NCI-H2171 treated with DMSO at 0.1 percent for 48 hours (cell line): ENCODE measurements around the gene ETF1.
"Not testable (repeated sequence)": the region's sequence is repeated elsewhere in the genome, so short reads cannot be mapped to it uniquely, and the experiment has no call there.

Experiments
- DNase-seq: peaks from one replicate; lab custom pipeline; 2025; lab: John Stamatoyannopoulos, UW

Gene ETF1

DNA sequence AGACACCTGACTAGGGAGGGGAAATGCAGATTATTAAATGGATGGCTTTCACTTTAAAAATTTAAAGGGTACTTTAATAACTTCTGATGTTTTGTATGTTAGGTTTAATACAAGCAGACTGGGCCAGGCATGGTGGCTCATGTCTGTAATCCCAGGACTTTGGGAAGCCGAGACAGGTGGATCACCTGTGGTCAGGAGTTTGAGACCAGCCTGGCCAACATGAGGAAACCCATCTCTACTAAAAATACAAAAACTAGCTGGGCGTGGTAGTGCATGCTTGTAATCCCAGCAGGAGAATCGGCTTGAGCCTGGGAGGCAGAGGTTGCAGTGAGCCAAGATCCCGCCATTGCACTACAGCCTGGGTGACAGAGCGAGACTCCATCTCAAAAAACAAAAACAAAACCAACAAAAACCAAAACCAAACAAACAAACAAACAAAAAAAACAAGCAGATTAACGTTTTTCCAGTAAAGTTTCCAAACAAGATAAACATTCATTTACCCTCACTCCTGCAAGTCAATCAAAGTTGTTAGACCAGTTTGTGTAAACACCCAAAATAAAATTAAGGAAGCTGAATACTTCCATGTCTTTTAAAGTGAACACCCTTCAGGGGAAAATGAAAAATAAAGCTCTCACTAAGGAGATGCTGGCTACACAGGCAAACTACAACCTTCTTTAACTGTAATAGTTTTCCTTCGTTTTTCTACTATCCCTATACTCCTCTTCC is 14.1 kb downstream of the ETF1 start:
- no peak for DNase-seq

DNA sequence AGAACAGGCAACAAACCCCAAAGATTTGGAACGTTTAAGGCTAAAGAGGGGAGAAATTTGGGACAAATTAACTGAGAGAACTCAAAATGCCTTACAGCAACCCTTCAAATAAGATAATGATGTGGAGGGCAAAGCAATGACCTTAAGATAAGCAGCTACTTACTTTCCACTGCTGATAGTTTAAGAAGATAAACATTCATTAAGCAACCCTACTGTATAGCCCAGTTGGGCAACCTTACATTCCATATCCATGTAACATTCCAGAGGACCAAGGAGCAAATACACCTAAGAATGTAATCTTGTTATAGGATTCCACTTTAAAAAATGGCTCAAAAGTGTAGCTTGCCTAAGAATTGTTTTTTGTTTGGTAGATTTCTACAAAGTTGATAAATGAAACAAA is 14.8 kb downstream of the ETF1 start:
- DNase-seq, result no peak

DNA sequence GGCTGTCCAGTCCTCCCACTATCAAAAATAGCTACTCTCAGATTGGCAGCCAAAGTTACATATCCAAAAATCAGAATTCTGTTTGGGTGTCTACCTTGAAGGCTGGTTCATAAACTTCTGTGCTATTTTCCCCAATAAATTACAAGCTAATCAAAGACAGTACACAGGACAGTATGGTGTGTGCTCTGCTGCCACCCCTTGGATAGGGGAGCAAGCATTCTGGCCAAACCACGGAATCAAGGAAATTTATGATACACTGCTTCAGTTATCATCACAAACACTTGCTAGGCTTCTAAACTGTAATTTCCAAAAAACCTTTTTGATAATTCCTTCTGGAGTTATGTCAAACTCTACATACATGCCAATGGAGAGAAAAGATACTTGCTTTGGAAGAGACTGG is 15.9 kb downstream of the ETF1 start:
- DNase-seq, result no peak

DNA sequence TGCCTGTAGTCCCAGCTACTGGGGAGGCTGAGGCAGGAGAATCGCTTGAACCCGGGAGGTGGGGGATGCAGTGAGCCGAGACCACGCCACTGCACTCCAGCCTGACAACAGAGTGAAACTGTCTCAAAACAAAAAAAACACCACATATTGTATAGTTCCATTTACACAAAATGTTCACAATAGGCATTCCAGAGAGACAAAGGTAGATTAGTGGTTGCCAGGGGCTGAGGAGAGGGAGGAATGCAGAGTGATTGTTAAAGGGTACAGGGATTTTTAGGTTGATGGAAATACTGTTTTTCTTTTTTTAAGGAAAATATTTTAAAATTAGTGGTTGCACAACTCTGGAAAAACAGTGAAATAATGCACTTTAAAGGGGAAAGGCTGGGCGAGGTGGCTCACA is 19.6 kb downstream of the ETF1 start:
- DNase-seq, result no peak

DNA sequence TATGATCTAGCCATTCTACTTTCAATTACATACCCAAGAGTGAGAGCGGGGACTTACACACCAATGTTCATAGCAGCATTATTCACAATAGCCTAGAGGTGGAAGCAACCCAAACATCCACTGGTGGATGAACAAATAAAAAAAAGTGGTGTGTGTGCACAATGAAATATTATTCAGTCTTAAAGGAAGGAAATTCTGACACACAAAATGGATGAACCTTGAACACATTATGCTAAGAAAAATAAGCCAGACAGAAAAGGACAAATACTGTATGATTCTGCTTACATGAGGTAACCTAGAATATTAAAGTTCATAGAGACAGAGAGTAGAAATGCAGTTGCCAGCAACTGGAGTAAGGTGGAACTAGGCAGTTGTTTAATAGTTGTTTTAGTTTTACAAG is 22.1 kb downstream of the ETF1 start:
- no peak for DNase-seq

DNA sequence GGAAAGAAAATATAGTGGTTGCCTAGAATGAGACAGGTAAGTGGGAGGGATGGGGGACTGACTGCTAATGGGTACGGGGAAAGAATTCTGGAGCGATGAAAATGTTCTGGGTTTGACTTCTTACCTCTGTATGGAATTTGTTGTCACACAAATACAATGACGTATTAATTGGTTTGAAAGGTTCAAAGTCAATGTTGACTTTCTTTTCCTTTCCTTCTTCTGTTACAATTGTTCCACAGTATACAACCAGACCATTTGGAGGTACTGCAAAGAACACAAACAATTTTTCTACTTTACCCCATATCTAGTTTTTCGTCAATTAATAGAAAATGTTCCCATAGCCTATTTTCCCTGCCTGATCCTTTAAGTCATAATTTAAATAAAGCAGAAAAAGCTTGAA is 25.6 kb downstream of the ETF1 start:
- no peak for DNase-seq

DNA sequence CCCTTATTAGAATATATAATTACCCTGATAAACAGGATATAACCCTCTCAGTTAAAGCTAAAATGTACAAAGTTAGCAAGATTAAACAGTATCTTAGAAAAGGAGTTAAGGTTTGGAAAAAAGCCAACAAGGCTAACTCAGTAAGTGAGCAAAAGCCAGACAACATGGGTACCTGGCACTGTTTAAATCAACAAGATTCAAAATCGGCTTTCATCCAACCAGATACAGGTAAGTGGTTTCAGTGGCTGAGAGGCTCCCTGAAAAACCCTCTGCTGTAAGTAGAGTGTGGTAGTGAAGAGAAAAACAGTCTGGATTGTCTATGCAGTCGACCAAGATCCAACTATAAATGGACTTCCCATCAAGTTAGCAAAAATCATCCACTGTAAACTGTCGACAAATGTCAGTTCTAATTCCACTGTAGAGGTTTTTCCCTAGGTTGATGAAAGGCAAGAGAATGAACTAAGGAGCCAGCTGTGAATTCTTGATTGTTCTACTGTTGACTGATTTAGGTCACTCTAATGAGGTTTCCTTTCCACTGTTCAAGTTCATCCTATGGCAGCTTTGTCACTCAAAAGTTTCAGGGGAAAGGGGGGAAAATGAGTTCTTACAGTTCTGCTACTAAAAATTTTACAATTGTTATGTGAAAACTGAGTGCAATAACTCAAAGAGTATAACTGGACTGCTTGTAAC is 27.3 kb downstream of the ETF1 start:
- DNase-seq, result no peak

DNA sequence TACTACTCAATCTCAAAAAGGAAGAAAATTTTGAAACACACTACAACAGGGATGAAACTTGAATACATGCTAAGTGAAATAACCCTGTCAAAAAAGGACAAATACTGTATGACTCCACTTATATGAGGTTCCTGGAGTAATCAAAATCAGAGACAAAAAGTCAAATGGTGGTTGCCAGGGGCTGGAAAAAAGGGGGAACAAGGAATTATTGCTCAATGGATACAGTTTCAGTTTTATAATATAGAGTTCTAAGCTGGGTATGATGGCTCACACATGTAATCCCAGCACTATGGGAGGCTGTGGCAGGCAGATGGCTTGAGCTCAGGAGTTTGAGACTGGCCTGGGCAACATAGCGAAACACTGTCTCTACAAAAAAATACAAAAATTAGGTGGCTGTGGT is 29.0 kb downstream of the ETF1 start:
- DNase-seq, result no peak

DNA sequence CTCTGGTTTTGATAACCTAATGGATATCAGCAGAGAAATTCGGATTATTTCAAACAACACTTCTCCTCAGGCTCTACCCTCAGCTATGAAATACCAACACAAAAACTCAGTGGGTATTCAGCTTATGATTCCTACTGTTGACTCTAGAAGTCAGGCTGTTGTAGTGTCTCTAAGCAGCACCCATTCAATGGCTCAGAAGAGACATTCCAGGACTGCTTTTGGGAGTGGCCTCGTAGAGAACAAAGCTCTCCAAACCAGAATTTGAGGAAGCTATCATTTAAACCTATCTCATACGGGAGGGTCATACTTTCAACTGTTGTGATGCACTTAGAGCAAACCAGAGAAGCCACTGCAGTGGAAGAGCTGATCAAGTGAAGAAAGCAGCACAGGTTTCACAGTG is 34.1 kb downstream of the ETF1 start:
- DNase-seq, result no peak

DNA sequence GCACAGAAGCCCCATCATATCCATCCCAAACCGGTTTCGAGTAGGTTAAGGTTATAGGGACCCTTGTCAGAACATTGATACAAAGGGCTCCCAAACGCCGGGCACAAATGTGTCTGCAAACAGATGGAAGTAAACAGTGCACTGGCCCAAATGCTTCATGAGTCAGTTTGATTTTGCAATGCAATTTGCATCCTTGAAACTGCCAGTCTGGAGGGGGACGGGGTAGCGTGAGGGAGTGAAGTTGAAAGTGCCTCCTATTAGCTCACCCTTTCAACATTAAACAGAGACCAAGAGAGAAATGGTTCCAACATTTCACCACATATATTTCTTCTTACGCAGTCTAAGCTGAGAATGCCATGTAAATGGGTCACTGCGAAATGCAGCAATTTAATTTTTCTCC is 35.6 kb downstream of the ETF1 start:
- DNase-seq, result not testable (repeated sequence)

DNA sequence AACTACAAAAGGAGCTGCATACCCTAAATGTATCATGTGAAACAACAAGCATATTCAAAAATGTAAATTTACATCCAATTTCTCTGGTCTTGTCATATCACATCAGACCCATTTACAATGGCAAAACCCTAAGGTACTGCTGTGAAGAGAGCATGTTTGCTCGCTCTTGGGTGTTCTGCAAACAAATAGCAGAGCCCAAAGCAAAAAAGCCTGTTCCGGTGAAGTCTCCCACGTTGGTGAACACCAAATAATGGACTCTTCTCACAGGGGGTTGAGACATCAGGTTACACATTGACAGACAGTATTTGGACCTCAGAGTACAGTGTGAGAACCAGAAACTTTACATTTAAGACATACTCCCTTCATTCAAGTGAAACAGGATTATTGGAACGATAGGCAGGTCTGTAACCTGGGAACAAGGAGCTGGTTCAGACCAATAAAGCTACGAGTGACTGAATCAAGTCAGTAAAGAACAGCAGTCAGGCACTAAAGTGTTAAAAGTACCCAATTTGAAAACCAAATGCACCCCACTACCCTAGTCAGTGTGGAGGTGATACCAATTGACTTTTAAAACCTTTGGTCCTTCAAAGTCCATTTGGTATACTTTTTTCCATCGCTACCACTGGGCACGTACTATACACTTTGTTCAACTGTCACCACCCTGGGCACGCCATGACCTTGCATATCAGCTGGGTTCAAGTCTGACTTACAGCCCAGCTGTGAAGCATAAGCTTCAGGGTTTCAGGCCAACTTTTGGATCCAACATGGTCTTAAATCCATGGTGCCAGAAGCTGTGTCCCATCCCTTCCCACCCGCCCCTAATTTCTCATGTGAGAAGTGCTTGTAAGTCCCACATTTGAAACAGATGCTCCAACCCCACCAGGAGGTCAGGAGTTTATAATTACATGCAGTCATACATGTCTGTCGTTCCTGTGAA is 36.4 kb downstream of the ETF1 start:
- DNase-seq, result no peak

DNA sequence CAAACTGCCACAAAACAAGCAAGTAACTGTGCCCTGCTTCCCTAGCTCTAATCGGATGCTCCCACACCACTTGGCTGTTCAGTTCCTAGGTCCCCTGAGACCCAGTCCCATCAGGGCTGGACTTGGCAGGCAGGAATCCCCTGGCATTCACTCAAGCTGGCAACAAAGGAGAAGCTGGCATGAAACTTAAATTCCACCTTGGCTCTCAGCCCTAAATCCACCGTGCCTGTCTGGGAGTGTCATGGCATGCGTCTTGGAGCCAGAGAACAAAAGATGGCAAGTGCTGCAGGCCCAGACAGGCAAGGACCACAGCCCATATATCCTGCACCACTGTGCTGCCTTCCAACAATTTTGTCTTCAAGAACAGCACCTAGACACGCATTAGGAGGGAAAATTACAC is 38.2 kb downstream of the ETF1 start:
- DNase-seq, result peak; percentile 84

DNA sequence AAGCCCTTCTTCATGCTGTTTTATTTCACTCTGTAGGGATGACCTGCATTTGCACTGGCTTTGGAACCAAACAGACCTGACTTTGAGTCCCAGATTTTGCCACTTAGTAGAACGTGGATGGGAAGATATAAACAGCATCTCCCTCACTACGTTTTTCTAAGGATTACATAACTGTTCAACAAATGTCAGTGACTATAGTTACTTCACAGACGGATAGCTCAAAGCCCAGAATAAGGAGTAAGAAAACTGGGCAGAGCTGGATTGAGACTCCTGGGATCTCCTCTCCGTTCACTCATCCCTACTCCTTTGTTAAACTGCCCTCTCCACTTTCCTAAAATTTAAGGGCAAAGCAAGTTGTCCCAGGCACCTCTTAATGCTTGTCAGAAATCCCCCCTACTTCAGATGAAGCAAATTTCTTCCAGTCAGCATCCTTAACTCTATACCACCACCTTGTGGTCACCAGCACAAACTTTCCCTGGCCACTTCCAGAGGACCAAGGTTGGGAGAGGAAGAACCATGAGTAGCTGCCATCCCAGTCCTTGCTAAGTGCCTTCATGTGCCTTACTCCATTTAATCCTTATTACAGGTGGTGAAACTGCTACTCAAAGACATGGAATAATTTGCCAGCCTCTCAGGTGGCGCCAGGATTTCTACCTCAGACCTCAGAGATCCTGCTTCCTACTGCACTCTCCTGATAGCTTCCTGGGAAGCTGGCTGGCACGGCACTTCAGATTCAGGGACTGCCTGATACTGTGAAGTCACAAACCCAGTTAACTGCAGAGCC is 39.4 kb downstream of the ETF1 start:
- DNase-seq, result peak; percentile 59

DNA sequence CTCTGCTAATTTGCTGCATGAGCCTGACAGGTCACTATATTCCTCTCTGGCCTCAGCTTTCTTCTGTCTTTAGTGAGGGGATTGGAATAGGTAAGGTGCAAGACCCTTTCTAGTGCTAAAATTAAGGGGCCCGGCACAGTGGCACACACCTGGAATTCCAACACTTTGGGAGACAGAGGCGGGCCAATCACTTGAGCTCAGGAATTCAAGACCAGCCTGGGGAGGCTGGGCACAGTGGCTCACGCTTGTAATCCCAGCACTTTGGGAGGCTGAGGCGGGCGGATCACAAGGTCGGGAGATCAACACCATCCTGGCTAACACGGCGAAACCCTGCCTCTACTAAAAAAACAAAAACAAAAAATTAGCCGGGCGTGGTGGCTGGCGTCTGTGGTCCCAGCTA is 40.5 kb downstream of the ETF1 start:
- DNase-seq, result no peak

DNA sequence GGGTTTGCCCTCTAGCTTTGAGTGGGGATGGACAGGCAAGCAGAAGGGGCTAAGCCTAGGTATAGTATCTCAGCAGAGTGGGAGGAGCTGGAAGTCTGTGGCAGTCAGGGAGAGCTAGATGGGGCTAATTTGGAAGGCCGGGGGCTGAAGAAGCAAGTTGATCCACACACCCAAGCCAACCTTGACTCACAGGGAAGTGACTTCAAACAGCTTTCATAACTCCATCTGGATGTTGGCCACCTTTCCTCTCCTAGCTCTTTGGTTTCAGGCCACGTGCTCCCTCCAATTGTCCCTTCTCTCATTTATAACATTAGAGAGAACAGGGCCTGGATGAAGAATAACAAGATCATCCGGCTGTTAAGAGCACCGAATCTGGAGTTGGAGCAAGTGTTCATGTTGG is 40.9 kb downstream of the ETF1 start:
- no peak for DNase-seq

DNA sequence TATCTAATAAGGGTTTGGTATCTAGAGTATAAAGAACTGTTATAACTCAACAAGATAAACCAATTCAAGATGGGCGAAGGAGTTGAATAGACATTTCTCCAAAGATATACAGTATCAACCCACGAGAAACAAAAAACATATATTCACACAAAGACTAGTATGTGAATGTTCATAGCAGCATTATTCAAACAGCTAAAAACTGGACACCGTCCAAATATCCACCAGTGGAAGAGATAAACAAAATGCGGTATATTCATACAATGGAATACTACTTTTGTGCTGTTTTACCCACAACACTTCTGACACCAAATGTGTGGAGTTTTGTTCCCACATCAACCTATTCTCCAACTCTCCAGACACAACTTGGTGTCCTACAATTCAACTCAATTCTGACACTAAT is 44.7 kb downstream of the ETF1 start:
- no peak for DNase-seq

DNA sequence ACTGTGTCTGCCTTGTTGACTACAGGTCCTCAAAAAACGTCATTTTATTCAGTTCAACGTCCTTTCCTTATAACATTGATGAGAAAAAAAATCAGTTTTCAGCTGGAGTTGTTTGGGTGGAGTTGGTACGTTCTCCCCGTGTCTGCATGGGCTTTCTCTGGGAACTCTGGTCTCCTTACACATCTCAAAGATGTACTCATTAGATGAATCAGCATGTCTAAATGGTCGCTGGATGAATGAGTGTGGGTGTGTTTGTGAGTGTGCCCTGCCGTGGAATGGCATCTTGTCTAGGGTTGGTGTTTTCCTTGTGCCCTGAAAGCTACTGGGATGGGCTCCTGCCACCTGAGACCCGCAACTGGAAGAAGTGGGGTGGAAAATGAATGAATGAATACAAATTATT is 47.7 kb downstream of the ETF1 start:
- DNase-seq, result no peak

DNA sequence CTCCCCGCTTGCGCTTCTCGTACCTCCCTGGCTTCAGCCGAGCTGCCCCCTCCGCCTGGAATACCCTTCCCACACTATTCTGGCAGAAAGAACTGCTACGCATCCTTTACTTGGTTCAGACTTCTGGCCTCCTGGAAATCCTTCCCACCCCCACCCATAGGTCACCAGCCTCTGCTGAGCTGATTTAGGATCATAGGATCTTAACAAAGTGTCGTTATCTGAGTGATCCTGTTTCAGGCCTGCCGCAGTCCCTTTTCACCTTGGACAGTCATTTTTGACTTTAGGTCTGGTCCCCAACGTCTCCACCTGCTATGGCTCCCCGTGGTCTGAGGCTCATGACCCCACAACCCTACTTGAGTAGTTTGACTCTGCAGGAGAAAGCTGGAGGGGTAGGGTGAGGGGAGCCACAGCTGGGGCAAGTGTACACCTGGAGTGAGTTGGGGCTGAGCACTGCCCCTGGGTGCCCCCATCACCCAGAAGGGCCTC is 50.4 kb downstream of the ETF1 start:
- no peak for DNase-seq

DNA sequence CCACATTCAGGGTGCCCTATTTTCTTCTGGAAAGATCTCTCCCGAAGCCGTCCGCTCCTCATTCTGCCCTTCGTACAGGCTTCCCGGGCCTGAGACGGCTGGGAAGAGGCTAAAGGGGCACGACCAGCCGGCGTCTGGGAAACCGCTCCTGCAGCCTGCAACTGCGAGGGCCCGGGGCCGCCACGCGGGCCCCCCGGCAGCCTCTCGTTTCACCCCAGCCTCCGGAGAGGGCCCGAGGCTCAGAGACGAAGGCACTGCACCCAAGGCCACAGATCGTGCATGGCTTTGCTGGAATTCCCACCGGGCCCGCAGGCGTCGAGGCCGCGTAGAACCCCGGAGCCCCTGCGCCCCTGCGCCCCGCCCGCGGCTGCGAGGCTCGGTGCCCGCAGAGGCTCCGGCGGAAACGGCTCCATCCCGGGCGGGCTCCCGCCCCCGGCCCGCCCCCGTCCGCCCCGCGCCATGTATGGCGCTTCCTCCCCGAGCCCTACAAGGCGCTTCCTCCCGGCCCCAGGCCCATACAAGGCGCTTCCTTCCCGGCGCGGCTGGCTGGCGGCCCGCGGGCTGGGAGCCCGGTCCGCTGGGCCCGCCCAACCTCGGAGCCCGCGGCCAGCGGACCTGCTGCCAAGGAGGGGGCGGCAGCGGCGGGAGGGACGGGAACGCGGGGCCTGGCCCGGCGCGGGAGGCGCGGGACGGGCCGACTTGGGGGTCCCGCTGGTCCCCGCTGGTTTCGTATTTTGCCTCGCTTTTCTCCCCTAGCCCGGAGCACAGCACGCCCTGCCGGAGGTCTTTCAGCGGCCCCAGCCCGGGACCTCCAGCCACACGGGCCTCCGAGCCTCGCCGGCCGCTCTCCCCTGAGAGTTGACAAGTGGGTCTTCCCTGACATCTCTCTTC is 51.1 kb downstream of the ETF1 start:
- peak; percentile 51 for DNase-seq

DNA sequence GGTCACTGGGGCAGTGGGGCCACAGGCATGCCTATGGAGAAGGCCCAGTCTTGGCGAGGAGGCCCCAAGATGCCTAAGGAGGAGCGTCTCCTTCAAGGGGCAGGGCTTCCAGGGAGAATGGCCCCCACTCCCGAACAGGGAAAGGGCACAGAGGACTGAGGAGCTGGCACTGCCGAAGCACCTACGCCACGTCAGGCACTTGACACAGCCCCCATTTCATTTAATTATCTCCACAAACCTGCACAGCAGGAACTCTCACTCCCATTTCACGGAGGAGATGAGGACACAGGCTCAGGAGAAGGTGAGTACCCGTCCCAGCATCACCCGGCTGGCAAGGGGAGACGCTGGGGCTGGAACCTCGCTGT is 51.8 kb downstream of the ETF1 start:
- no peak for DNase-seq
